HG02973 (cell line): Measurements from ENCODE around the gene SPATA13.

Experiments
- ATAC-seq: cut with Tn5 transposase; IDR thresholded peaks from one replicate; pipeline ENCODE4 v1.9.1; 2021; ENCODE audit warnings: moderate library complexity; ENCODE audit not compliant: unreplicated experiment

SPATA13 gene

GRCh38 chr13:24165746-24166145 is 5.2 kb downstream of the SPATA13 start:
- no peak for ATAC-seq

GRCh38 chr13:24166561-24166960 is 6.0 kb downstream of the SPATA13 start:
- no peak for ATAC-seq

- ATAC-seq = no peak
Observed at GRCh38 chr13:24167666-24168391, 7.3 kb downstream of the SPATA13 start.

- ATAC-seq = no peak
Observed at GRCh38 chr13:24168392-24168750, 7.9 kb downstream of the SPATA13 start.

- no peak for ATAC-seq
Observed at GRCh38 chr13:24168979-24169378, 8.5 kb downstream of the SPATA13 start.

GRCh38 chr13:24172071-24172470 is 11.6 kb downstream of the SPATA13 start:
- ATAC-seq = no peak

- no peak for ATAC-seq
Observed at GRCh38 chr13:24173795-24174194, 13.3 kb downstream of the SPATA13 start.

GRCh38 chr13:24175847-24176246 is 15.3 kb downstream of the SPATA13 start:
- ATAC-seq = no peak

GRCh38 chr13:24176351-24177101 is 16.0 kb downstream of the SPATA13 start:
- no peak for ATAC-seq

- no peak for ATAC-seq
Observed at GRCh38 chr13:24178847-24179485, 18.4 kb downstream of the SPATA13 start.

GRCh38 chr13:24179486-24179850 is 18.9 kb downstream of the SPATA13 start:
- ATAC-seq = no peak

GRCh38 chr13:24180750-24181377 is 20.3 kb downstream of the SPATA13 start:
- ATAC-seq = no peak

- ATAC-seq = no peak
Observed at GRCh38 chr13:24181991-24182702, 21.6 kb downstream of the SPATA13 start.

GRCh38 chr13:24182703-24183081 is 22.2 kb downstream of the SPATA13 start:
- no peak for ATAC-seq

GRCh38 chr13:24183741-24184182 is 23.2 kb downstream of the SPATA13 start:
- no peak for ATAC-seq

GRCh38 chr13:24184265-24184841 is 23.8 kb downstream of the SPATA13 start:
- ATAC-seq = no peak

- no peak for ATAC-seq
Observed at GRCh38 chr13:24184882-24185281, 24.4 kb downstream of the SPATA13 start.

- no peak for ATAC-seq
Observed at GRCh38 chr13:24185591-24186232, 25.2 kb downstream of the SPATA13 start.

- ATAC-seq = no peak
Observed at GRCh38 chr13:24187185-24187584, 26.7 kb downstream of the SPATA13 start.
